ENCODE data around the gene NAP1L1. TPM values are rescaled to one million over a fixed set of nuclear protein-coding genes. Genes with fewer than 3 reads are reported as not detected.
A peak's percentile ranks its signal among the peaks of the same experiment; 100 is the strongest.

Gene NAP1L1
- total RNA-seq, 6 experiments from 2014 or later: 473 to 573 (median 520) TPM

- H3K9me3 Mint-ChIP-seq: no peaks in the 10 kb centered on the region
- peak; percentile 84 for DNase-seq
- H3K27ac Mint-ChIP-seq: peak overlapping the region; percentile 98
- peaks cover 10% of the 10 kb centered on the region; the same call in 1 of the 2 replicates for H3K27me3 Mint-ChIP-seq (ENCODE audit: insufficient read depth)
- peaks cover 73% of the 10 kb centered on the region for H3K4me1 Mint-ChIP-seq (ENCODE audit: low read depth)
- peaks cover 5% of the 10 kb centered on the region; the same call in 1 of the 2 replicates for H3K36me3 Mint-ChIP-seq (ENCODE audit: low read depth)
- H3K4me3 Mint-ChIP-seq: peak overlapping the region; percentile 72
- no peak for TF ChIP-seq CTCF (IDR thresholded peaks at IDR 0.05)
Measured at GRCh38 chr12:76020281-76020680, 64.2 kb downstream of the NAP1L1 start.

GRCh38 chr12:76018672-76019071, 65.8 kb downstream of the NAP1L1 start:
- Mint-ChIP-seq H3K27ac (peak overlapping the region; percentile 98), H3K36me3 (ENCODE audit: low read depth) (no peaks in the 10 kb centered on the region), H3K4me1 (ENCODE audit: low read depth) (peaks cover 65% of the 10 kb centered on the region), H3K4me3 (no peak overlapping the region), H3K9me3 (no peaks in the 10 kb centered on the region), H3K27me3 (ENCODE audit: insufficient read depth) (peaks cover 6% of the 10 kb centered on the region; the same call in 1 of the 2 replicates)
- DNase-seq: no peak
- TF ChIP-seq CTCF (IDR thresholded peaks at IDR 0.05): no peak

GRCh38 chr12:76018111-76018510, 66.4 kb downstream of the NAP1L1 start:
- H3K9me3 Mint-ChIP-seq: no peaks in the 10 kb centered on the region
- DNase-seq: no peak
- peaks cover 6% of the 10 kb centered on the region; the same call in 1 of the 2 replicates for H3K27me3 Mint-ChIP-seq (ENCODE audit: insufficient read depth)
- no peak for TF ChIP-seq CTCF (IDR thresholded peaks at IDR 0.05)
- no peak overlapping the region for H3K4me3 Mint-ChIP-seq
- no peaks in the 10 kb centered on the region for H3K36me3 Mint-ChIP-seq (ENCODE audit: low read depth)
- peak overlapping the region; percentile 98 for H3K27ac Mint-ChIP-seq
- peaks cover 64% of the 10 kb centered on the region for H3K4me1 Mint-ChIP-seq (ENCODE audit: low read depth)

- DNase-seq: no peak
- H3K9me3 Mint-ChIP-seq: no peaks in the 10 kb centered on the region
- H3K36me3 Mint-ChIP-seq (ENCODE audit: low read depth): no peaks in the 10 kb centered on the region
- no peak overlapping the region for H3K4me3 Mint-ChIP-seq
- H3K27me3 Mint-ChIP-seq (ENCODE audit: insufficient read depth): no peaks in the 10 kb centered on the region
- H3K27ac Mint-ChIP-seq: no peak overlapping the region
- peaks cover 56% of the 10 kb centered on the region for H3K4me1 Mint-ChIP-seq (ENCODE audit: low read depth)
- TF ChIP-seq CTCF (IDR thresholded peaks at IDR 0.05): no peak
Measured at GRCh38 chr12:76014007-76014406, 70.5 kb downstream of the NAP1L1 start.

- no peaks in the 10 kb centered on the region for H3K36me3 Mint-ChIP-seq (ENCODE audit: low read depth)
- H3K27me3 Mint-ChIP-seq (ENCODE audit: insufficient read depth): no peaks in the 10 kb centered on the region
- DNase-seq: no peak
- no peak overlapping the region for H3K27ac Mint-ChIP-seq
- peaks cover 53% of the 10 kb centered on the region for H3K4me1 Mint-ChIP-seq (ENCODE audit: low read depth)
- no peaks in the 10 kb centered on the region for H3K9me3 Mint-ChIP-seq
- no peak overlapping the region for H3K4me3 Mint-ChIP-seq
- no peak for TF ChIP-seq CTCF (IDR thresholded peaks at IDR 0.05)
Measured at GRCh38 chr12:76013603-76014002, 70.9 kb downstream of the NAP1L1 start.

GRCh38 chr12:76012644-76013043, 71.8 kb downstream of the NAP1L1 start:
- H3K27me3 Mint-ChIP-seq (ENCODE audit: insufficient read depth): no peaks in the 10 kb centered on the region
- peaks cover 46% of the 10 kb centered on the region for H3K4me1 Mint-ChIP-seq (ENCODE audit: low read depth)
- H3K4me3 Mint-ChIP-seq: no peak overlapping the region
- H3K27ac Mint-ChIP-seq: no peak overlapping the region
- TF ChIP-seq CTCF (IDR thresholded peaks at IDR 0.05): no peak
- DNase-seq: no peak
- no peaks in the 10 kb centered on the region for H3K36me3 Mint-ChIP-seq (ENCODE audit: low read depth)
- H3K9me3 Mint-ChIP-seq: no peaks in the 10 kb centered on the region

Measured in HFFc6 (cell line).